ENCODE data around the gene DTHD1. TPM values are rescaled to one million over a fixed set of nuclear protein-coding genes. Genes with fewer than 3 reads are reported as not detected.

DTHD1 gene
- total and polyA plus RNA-seq, 2 of the 8 experiments (the other 6 are each of a cell fraction or from before 2014, with no cell fraction given): not detected

DNA sequence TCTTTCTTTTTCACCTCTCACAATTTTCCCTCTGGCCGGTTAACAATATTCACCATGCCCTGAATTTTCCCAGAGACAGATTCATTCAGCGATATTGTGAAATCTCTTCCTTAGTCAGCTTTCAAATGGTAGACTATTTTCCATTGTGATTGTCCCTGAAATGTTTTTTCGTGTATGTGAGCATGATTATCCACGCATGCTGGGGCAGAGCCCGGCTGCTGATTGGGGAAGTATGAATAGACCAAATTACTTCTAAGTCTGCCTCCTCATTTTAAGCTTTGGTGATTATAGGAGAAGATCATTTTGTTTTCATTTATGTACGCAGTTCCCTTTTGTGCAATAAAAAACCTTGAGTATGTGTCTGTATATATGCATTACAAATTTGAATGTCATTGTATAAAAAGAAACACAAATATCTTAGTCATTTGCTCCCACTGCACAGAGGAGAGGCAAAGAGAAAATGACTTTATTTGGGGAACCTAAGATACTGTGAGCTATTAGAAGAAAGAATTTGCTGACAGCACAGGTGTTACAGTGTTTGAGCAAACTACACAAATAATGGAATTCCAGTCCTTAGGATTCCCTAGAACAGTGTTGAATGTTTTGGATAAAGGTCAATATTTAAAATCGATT is 11.3 kb downstream of the DTHD1 start:
- H2BK12ac ChIP-seq (ENCODE audit: low read depth, low read length): no peak overlapping the region
- TF ChIP-seq NRF1 (IDR thresholded peaks at IDR 0.05; ENCODE audit: low read depth, low read length): no peak
- no peak for TF ChIP-seq SUZ12 (IDR thresholded peaks at IDR 0.05; ENCODE audit: low read length)
- no peak for TF ChIP-seq RNF2 (IDR thresholded peaks at IDR 0.05; ENCODE audit: borderline replicate concordance, low read depth, low read length, missing control alignments, poor library complexity, severe bottlenecking)
- no peak for TF ChIP-seq GTF2F1 (IDR thresholded peaks at IDR 0.05; ENCODE audit: borderline replicate concordance, low read depth, low read length)
- TF ChIP-seq ATF3 (IDR thresholded peaks at IDR 0.05; ENCODE audit: insufficient read depth, low read depth, low read length): no peak
- TF ChIP-seq GABPA (IDR thresholded peaks at IDR 0.05; ENCODE audit: borderline replicate concordance, insufficient read depth, low read length): no peak
- no peak for TF ChIP-seq KDM1A (IDR thresholded peaks at IDR 0.05; ENCODE audit: borderline replicate concordance, low read length)
- TF ChIP-seq FOSL1 (IDR thresholded peaks at IDR 0.05; ENCODE audit: insufficient read depth, low read depth, low read length): no peak
- H3K4me3 ChIP-seq (ENCODE audit: extremely low read depth in 1 of 4, insufficient read depth in 2 of 4, low read depth in 3 of 4, low read length in 4 of 4): no peak overlapping the region
- H3K27ac ChIP-seq (ENCODE audit: low read depth, low read length): no peak overlapping the region
- FAIRE-seq (no peak), DNase-seq (ENCODE audit: low read depth in 1 of 2, low spot score in 2 of 2) (no peak)
- no peak overlapping the region for H3K9ac ChIP-seq (replicated peaks in 1 of 4; ENCODE audit: extremely low read depth in 1 of 4, low read depth in 3 of 4, low read length in 3 of 4)
- no peaks in the 10 kb centered on the region for H3K9me3 ChIP-seq (ENCODE audit: insufficient read depth in 2 of 2, low read depth in 1 of 2, low read length in 1 of 2)
- H4K91ac ChIP-seq (replicated peaks; ENCODE audit: insufficient read length, low read length): no peak overlapping the region
- H3K23ac ChIP-seq (ENCODE audit: insufficient read length): no peak overlapping the region
- H3K79me1 ChIP-seq (ENCODE audit: low read depth, low read length): no peaks in the 10 kb centered on the region
- POLR2A ChIA-PET (ENCODE audit: partially characterized antibody): no interaction called here
- CTCF ChIA-PET (ENCODE audit: partially characterized antibody): interaction anchor here (0.5 to 1.0 kb wide), 3 partner anchors 15 to 200 kb away, joined by 3 to 5 read pairs (median 3); no protein-coding TSS in a partner anchor
- WGBS, 2 experiments (ENCODE audit: extremely low coverage in 1 of 2, insufficient coverage in 1 of 2, insufficient read length in 1 of 2, insufficient replicate concordance in 2 of 2, low coverage in 1 of 2, low lambda C conversion rate in 2 of 2, missing lambda C conversion rate in 1 of 2): 93% methylated on average over 7 of the region's 7 CpGs; no CpG with 5 or more reads in 1 of the 2 experiments
- H3K56ac ChIP-seq (replicated peaks; ENCODE audit: insufficient read length, low read depth, low read length): no peak overlapping the region
- no peaks in the 10 kb centered on the region for H3K27me3 ChIP-seq (replicated peaks in 1 of 4; ENCODE audit: control insufficient read depth in 3 of 4, extremely low read depth in 1 of 4, insufficient read depth in 3 of 4, low read length in 3 of 4)
- no peaks in the 10 kb centered on the region for H3K79me2 ChIP-seq (ENCODE audit: control insufficient read depth in 1 of 2, insufficient read depth in 2 of 2, low read length in 2 of 2)
- no peak overlapping the region for H4K5ac ChIP-seq (ENCODE audit: insufficient read length, low read depth, low read length)
- no peak overlapping the region for H2BK5ac ChIP-seq (ENCODE audit: low read depth, low read length)
- no peak overlapping the region for H2BK15ac ChIP-seq (ENCODE audit: low read length)
- H2AFZ ChIP-seq (ENCODE audit: low read length): no peak overlapping the region
- no peaks in the 10 kb centered on the region for H3K36me3 ChIP-seq (ENCODE audit: control insufficient read depth in 2 of 4, insufficient read depth in 4 of 4, low read length in 3 of 4)
- H3K4ac ChIP-seq (replicated peaks; ENCODE audit: insufficient read length, low read depth, low read length): no peak overlapping the region
- H3K23me2 ChIP-seq (ENCODE audit: low read depth, low read length): no peaks in the 10 kb centered on the region
- no peak overlapping the region for H2AK5ac ChIP-seq (ENCODE audit: low read depth, low read length)
- H3K4me1 ChIP-seq (replicated peaks in 1 of 4; ENCODE audit: control insufficient read depth in 3 of 4, insufficient read depth in 4 of 4, low read length in 3 of 4): no peaks in the 10 kb centered on the region
- H4K20me1 ChIP-seq (replicated peaks in 1 of 2; ENCODE audit: control insufficient read depth in 1 of 2, insufficient read depth in 2 of 2, low read length in 2 of 2): no peaks in the 10 kb centered on the region
- H3K14ac ChIP-seq (ENCODE audit: insufficient read length): no peak overlapping the region
- no peak overlapping the region for H3K4me2 ChIP-seq (ENCODE audit: insufficient read depth in 1 of 2, low read depth in 2 of 2, low read length in 2 of 2)
- H2BK20ac ChIP-seq (ENCODE audit: low read length): no peak overlapping the region
- H3K18ac ChIP-seq (ENCODE audit: extremely low read depth, low read length): no peak overlapping the region
- H2BK120ac ChIP-seq (replicated peaks; ENCODE audit: low read depth, low read length): no peak overlapping the region
- no peak overlapping the region for H4K8ac ChIP-seq (ENCODE audit: extremely low read depth, insufficient read depth, low read length)
